HepG2 (cell line): Measurements from ENCODE around the gene TTLL11. TPM values are rescaled to one million over a fixed set of nuclear protein-coding genes. Genes with fewer than 3 reads are reported as not detected.

ENCODE experiments used
- ARHGAP35 ChIP-seq: sonication (generic); formaldehyde crosslinking; IDR thresholded peaks from 2 replicates; pipeline ENCODE4 v1.9.0; 2022; ENCODE audit warnings: mild to moderate bottlenecking, inconsistent platforms, moderate library complexity, missing genetic modification reagents, borderline replicate concordance
- BHLHE40 ChIP-seq: IDR thresholded peaks from 2 replicates; pipeline ENCODE4 v1.6.1; 2011; ENCODE audit warnings: low read length, improper control_type of control experiment
- CC2D1A ChIP-seq: sonication (generic); formaldehyde crosslinking; IDR thresholded peaks from 2 replicates; pipeline ENCODE4 v1.8.1; 2023; ENCODE audit warnings: mild to moderate bottlenecking, missing genetic modification reagents
- FOSL2 ChIP-seq: sonication (generic); formaldehyde crosslinking; IDR thresholded peaks from 2 replicates; pipeline ENCODE4 v1.4.0; 2020; ENCODE audit warnings: missing genetic modification reagents
- KDM4B ChIP-seq: sonication (generic); formaldehyde crosslinking; IDR thresholded peaks from 2 replicates; pipeline ENCODE4 v1.4.0; 2020; ENCODE audit warnings: missing genetic modification reagents
- MEIS1 ChIP-seq: sonication (generic); formaldehyde crosslinking; IDR thresholded peaks from 2 replicates; pipeline ENCODE4 v1.9.0; 2021; ENCODE audit warnings: mild to moderate bottlenecking, missing genetic modification reagents, moderate library complexity, borderline replicate concordance
- RXRB ChIP-seq: IDR thresholded peaks from 2 replicates; pipeline ENCODE4 v1.6.1; 2016; ENCODE audit warnings: borderline replicate concordance, missing genetic modification reagents, missing compliant biosample characterization
- SAP130 ChIP-seq: IDR thresholded peaks from 2 replicates; pipeline ENCODE4 v1.6.1; 2016; ENCODE audit warnings: low read depth
- SRSF4 ChIP-seq: fragments of 200-400 bp; formaldehyde crosslinking; IDR thresholded peaks from one replicate; pipeline ENCODE4 v1.6.1; 2018; ENCODE audit warnings: mild to moderate bottlenecking, low read depth, low read length, moderate library complexity; ENCODE audit not compliant: poor library complexity, severe bottlenecking
- TRIM24 ChIP-seq: sonication (generic); formaldehyde crosslinking; IDR thresholded peaks from 2 replicates; pipeline ENCODE4 v1.8.0; 2022; ENCODE audit warnings: mild to moderate bottlenecking, missing genetic modification reagents
- WIZ ChIP-seq: sonication (generic); formaldehyde crosslinking; IDR thresholded peaks from 2 replicates; pipeline ENCODE4 v1.5.1; 2020; ENCODE audit warnings: mild to moderate bottlenecking, missing genetic modification reagents
- ZNF205 ChIP-seq: IDR thresholded peaks from 2 replicates; pipeline ENCODE4 v1.6.1; 2018; ENCODE audit warnings: missing biosample characterization, missing genetic modification reagents
- ZNF333 ChIP-seq: sonication (generic); formaldehyde crosslinking; IDR thresholded peaks from 2 replicates; pipeline ENCODE4 v1.4.0; 2020; ENCODE audit warnings: mild to moderate bottlenecking, missing genetic modification reagents, borderline replicate concordance
- ZNF335 ChIP-seq: sonication (generic); formaldehyde crosslinking; IDR thresholded peaks from 2 replicates; pipeline ENCODE4 v1.4.0; 2020; ENCODE audit warnings: missing genetic modification reagents
- ZNF33B ChIP-seq: sonication (generic); formaldehyde crosslinking; IDR thresholded peaks from 2 replicates; pipeline ENCODE4 v1.5.1; 2020; ENCODE audit warnings: mild to moderate bottlenecking, missing genetic modification reagents
- ZNF367 ChIP-seq: sonication (generic); formaldehyde crosslinking; IDR thresholded peaks from 2 replicates; pipeline ENCODE4 v1.4.0; 2020; ENCODE audit warnings: missing genetic modification reagents, borderline replicate concordance
- ZNF501 ChIP-seq: sonication (generic); formaldehyde crosslinking; IDR thresholded peaks from 2 replicates; pipeline ENCODE4 v1.5.1; 2020; ENCODE audit warnings: mild to moderate bottlenecking, moderate library complexity, missing genetic modification reagents
- ZNF615 ChIP-seq: sonication (generic); formaldehyde crosslinking; IDR thresholded peaks from 2 replicates; pipeline ENCODE4 v1.5.0; 2020; ENCODE audit warnings: mild to moderate bottlenecking, missing genetic modification reagents, borderline replicate concordance
- polyA plus RNA-seq, 8 experiments: library from polyadenylated mRNA; depleted of rRNA in 3 of 8; stranded (reverse) in 7 of 8; unstranded in 1 of 8; fragments of >200 nt; fragmentation: Illumina TruSeq in 4 of 8; extraction: Trizol in 4 of 8; gene quantifications; 2 replicates each; pipeline versions ENCODE4 v1.2.1 to v1.2.3, GENCODE V29; 2011 to 2016; ENCODE audit warnings: low read depth in 4 of 8, missing spikeins in 1 of 8, mixed read lengths in 1 of 8; ENCODE audit not compliant: insufficient read depth in 1 of 8
- total RNA-seq, 5 experiments: library from RNA; depleted of rRNA; stranded (reverse); fragments of >200 nt; fragmentation: Illumina TruSeq; extraction: Trizol; gene quantifications; 2 replicates each; pipeline ENCODE4 v1.2.3, GENCODE V29; 2016; ENCODE audit warnings: low read depth in 1 of 5
- TF ChIP-seq, protein P1 (sequence below): IDR thresholded peaks from 2 replicates; pipeline ENCODE4 v1.6.1; 2012; ENCODE audit warnings: low read length, improper control_type of control experiment
- TF ChIP-seq, protein P2 (sequence below), 2 experiments: sonication (generic) in 1 of 2; formaldehyde crosslinking in 1 of 2; IDR thresholded peaks; 2 replicates each; pipeline versions ENCODE4 v1.5.1 to v1.6.1; 2011 to 2020; ENCODE audit warnings: borderline replicate concordance in 1 of 2, low read depth in 1 of 2, low read length in 1 of 2, mild to moderate bottlenecking in 1 of 2, missing genetic modification reagents in 1 of 2, moderate library complexity in 1 of 2
- TF ChIP-seq, protein P3 (sequence below): sonication (generic); formaldehyde crosslinking; IDR thresholded peaks from 2 replicates; pipeline ENCODE4 v1.5.0; 2020; ENCODE audit warnings: mild to moderate bottlenecking, missing genetic modification reagents, borderline replicate concordance

TTLL11 gene
- total and polyA plus RNA-seq, 2 of the 13 experiments (the other 11 are each of a cell fraction or from before 2014, with no cell fraction given) = 4.5 to 5.2 TPM

DNA sequence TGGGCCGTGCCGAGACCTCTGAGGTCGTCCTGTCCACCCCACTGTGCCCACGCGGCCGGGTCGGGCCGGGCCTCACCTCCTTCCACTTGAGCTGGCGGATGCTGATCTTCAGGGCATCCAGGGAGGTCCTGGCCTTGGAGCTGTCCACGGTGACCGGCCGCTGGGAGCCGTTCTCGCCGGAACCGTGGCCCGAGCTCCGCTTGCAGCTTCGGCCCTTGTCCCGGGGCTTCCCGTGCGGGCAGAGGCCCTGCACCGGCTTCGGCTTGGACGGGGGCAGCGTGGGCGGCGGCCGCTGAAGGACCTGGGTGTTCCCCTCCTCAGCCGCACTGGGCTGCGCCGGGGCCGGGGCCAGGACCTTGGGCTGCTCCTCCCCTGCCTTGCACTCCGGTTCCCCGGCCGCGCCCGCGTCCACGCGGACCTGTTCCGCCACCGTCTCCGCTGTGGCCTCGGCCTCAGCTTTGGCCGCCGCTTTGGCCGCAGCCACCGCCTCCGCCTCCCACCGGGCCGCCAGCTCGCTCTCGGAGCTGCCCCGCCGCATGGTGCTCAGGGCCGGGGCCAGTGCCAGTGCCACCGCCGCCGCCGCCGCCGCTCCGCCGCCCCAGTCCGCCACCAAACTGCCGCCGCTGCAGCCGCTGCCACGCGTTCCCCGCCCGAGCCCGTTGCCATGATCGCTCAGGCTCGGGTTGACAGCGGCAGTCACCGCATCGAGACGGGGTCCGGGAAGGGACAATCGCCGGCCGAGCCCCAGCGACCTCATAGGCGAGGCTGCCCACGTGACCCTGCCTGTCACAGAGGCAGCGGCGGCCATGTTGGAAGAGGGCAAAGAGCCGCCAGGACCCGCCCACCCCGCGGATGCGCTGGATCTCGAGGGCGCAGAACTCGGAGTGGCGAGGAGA lies at the start of gene TTLL11 (continued):
- TF ChIP-seq RXRB (CRISPR knock-in tag) (peak; percentile 58; the same call in 1 of the 2 replicates), ZNF205 (peak; percentile 95), BHLHE40 (peak; percentile 70), CC2D1A (no peak), TRIM24 (CRISPR knock-in tag) (no peak), ZNF501 (no peak; the same call in none of the 2 replicates), SAP130 (peak; percentile 98), ZNF333 (no peak), ZNF367 (no peak), ZNF335 (CRISPR knock-in tag) (0 out of 2 replicates have a peak, but pooled peaks have one; percentile 49), MEIS1 (CRISPR knock-in tag) (peak; percentile 56; the same call in 1 of the 2 replicates), WIZ (CRISPR knock-in tag) (no peak), ZNF33B (CRISPR knock-in tag) (peak; percentile 55; the same call in 1 of the 2 replicates), ARHGAP35 (peak; percentile 5; the same call in 1 of the 2 replicates), FOSL2 (CRISPR knock-in tag) (peak; percentile 66), SRSF4 (no peak), ZNF615 (no peak), KDM4B (CRISPR knock-in tag) (0 out of 2 replicates have a peak, but pooled peaks have one; percentile 24)
- TF ChIP-seq, protein P1, sequence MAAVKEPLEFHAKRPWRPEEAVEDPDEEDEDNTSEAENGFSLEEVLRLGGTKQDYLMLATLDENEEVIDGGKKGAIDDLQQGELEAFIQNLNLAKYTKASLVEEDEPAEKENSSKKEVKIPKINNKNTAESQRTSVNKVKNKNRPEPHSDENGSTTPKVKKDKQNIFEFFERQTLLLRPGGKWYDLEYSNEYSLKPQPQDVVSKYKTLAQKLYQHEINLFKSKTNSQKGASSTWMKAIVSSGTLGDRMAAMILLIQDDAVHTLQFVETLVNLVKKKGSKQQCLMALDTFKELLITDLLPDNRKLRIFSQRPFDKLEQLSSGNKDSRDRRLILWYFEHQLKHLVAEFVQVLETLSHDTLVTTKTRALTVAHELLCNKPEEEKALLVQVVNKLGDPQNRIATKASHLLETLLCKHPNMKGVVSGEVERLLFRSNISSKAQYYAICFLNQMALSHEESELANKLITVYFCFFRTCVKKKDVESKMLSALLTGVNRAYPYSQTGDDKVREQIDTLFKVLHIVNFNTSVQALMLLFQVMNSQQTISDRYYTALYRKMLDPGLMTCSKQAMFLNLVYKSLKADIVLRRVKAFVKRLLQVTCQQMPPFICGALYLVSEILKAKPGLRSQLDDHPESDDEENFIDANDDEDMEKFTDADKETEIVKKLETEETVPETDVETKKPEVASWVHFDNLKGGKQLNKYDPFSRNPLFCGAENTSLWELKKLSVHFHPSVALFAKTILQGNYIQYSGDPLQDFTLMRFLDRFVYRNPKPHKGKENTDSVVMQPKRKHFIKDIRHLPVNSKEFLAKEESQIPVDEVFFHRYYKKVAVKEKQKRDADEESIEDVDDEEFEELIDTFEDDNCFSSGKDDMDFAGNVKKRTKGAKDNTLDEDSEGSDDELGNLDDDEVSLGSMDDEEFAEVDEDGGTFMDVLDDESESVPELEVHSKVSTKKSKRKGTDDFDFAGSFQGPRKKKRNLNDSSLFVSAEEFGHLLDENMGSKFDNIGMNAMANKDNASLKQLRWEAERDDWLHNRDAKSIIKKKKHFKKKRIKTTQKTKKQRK = no peak
- TF ChIP-seq, protein P2, sequence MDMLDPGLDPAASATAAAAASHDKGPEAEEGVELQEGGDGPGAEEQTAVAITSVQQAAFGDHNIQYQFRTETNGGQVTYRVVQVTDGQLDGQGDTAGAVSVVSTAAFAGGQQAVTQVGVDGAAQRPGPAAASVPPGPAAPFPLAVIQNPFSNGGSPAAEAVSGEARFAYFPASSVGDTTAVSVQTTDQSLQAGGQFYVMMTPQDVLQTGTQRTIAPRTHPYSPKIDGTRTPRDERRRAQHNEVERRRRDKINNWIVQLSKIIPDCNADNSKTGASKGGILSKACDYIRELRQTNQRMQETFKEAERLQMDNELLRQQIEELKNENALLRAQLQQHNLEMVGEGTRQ (IDR thresholded peaks at IDR 0.05; ENCODE audit: low read depth, low read length) = peak; percentile 96
- TF ChIP-seq, protein P2 (CRISPR knock-in tag; IDR thresholded peaks at IDR 0.05; ENCODE audit: borderline replicate concordance) = peak; percentile 98; the same call in 1 of the 2 replicates
- TF ChIP-seq, protein P3, sequence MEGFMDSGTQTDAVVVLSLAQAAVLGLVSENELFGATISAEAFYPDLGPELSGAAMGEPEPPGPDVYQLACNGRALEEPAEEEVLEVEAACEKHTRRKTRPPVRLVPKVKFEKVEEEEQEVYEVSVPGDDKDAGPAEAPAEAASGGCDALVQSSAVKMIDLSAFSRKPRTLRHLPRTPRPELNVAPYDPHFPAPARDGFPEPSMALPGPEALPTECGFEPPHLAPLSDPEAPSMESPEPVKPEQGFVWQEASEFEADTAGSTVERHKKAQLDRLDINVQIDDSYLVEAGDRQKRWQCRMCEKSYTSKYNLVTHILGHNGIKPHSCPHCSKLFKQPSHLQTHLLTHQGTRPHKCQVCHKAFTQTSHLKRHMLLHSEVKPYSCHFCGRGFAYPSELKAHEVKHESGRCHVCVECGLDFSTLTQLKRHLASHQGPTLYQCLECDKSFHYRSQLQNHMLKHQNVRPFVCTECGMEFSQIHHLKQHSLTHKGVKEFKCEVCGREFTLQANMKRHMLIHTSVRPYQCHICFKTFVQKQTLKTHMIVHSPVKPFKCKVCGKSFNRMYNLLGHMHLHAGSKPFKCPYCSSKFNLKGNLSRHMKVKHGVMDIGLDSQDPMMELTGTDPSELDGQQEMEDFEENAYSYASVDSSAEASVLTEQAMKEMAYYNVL (CRISPR knock-in tag) = no peak
